Activated naive CD4-positive, alpha-beta T cell treated with anti-CD3 and anti-CD28 coated beads, Interleukin-2, amount 10 ng/mL, durations not matched to agents 7 days and 5 days (primary cell): ENCODE measurements around the gene DHRSX.

Experiments
- CTCF ChIA-PET: fragments of 350-600 bp; sonication (Branson Sonifier 250); formaldehyde crosslinking; loops from one replicate; lab custom pipeline; 2021; ENCODE audit warnings: antibody characterized with exemption; lab: Charles Lee
- DNase-seq: peaks from one replicate; pipeline ENCODE4 v3.0.0-alpha.2; 2020
- H3K27ac Mint-ChIP-seq: one replicate; pipeline ENCODE4 v1.8.0; 2021; ENCODE audit warnings: mild to moderate bottlenecking, moderate library complexity, mixed read lengths
- H3K27me3 Mint-ChIP-seq: one replicate; pipeline ENCODE4 v1.8.0; 2021; ENCODE audit warnings: mild to moderate bottlenecking, mixed read lengths
- H3K36me3 Mint-ChIP-seq: one replicate; pipeline ENCODE4 v1.8.0; 2021; ENCODE audit warnings: mixed read lengths
- H3K4me1 Mint-ChIP-seq: one replicate; pipeline ENCODE4 v1.8.0; 2021; ENCODE audit warnings: mixed read lengths
- H3K4me3 Mint-ChIP-seq: one replicate; pipeline ENCODE4 v1.8.0; 2021; ENCODE audit warnings: mild to moderate bottlenecking, moderate library complexity, mixed read lengths
- H3K9me3 Mint-ChIP-seq: one replicate; pipeline ENCODE4 v1.8.0; 2021; ENCODE audit warnings: mixed read lengths

Gene DHRSX

GRCh38 chrX:2452317-2452784 is 48.4 kb downstream of the DHRSX start:
- no peaks in the 10 kb centered on the region for H3K4me1 Mint-ChIP-seq
- no peak for DNase-seq
- H3K36me3 Mint-ChIP-seq = peaks cover 8% of the 10 kb centered on the region
- no peak overlapping the region for H3K4me3 Mint-ChIP-seq
- no peak overlapping the region for H3K27ac Mint-ChIP-seq
- H3K9me3 Mint-ChIP-seq = peaks cover 4% of the 10 kb centered on the region
- no peaks in the 10 kb centered on the region for H3K27me3 Mint-ChIP-seq
- CTCF ChIA-PET = no interaction called here

GRCh38 chrX:2451501-2452316 is 49.1 kb downstream of the DHRSX start:
- no peaks in the 10 kb centered on the region for H3K4me1 Mint-ChIP-seq

GRCh38 chrX:2450681-2451080 is 50.1 kb downstream of the DHRSX start:
- CTCF ChIA-PET = no interaction called here
- Mint-ChIP-seq H3K4me3 (no peak overlapping the region), H3K9me3 (peaks cover 12% of the 10 kb centered on the region), H3K4me1 (no peaks in the 10 kb centered on the region), H3K27me3 (no peaks in the 10 kb centered on the region), H3K27ac (no peak overlapping the region), H3K36me3 (peaks cover 12% of the 10 kb centered on the region)
- no peak for DNase-seq

More at GRCh38 chrX:2451501-2452316, 49.1 kb downstream of the DHRSX start:
- CTCF ChIA-PET = no interaction called here
- Mint-ChIP-seq H3K27ac (no peak overlapping the region), H3K27me3 (no peaks in the 10 kb centered on the region), H3K4me3 (no peak overlapping the region), H3K36me3 (peaks cover 12% of the 10 kb centered on the region), H3K9me3 (peaks cover 9% of the 10 kb centered on the region)
- DNase-seq = no peak

GRCh38 chrX:2449135-2449886 is 51.5 kb downstream of the DHRSX start:
- Mint-ChIP-seq H3K9me3 (peaks cover 12% of the 10 kb centered on the region), H3K27me3 (no peaks in the 10 kb centered on the region), H3K4me3 (no peak overlapping the region), H3K4me1 (no peaks in the 10 kb centered on the region), H3K27ac (no peak overlapping the region), H3K36me3 (peaks cover 12% of the 10 kb centered on the region)
- DNase-seq = no peak
- CTCF ChIA-PET = no interaction called here

GRCh38 chrX:2447484-2447883 is 53.3 kb downstream of the DHRSX start:
- DNase-seq = no peak
- no peaks in the 10 kb centered on the region for H3K27me3 Mint-ChIP-seq
- no peak overlapping the region for H3K27ac Mint-ChIP-seq
- H3K4me3 Mint-ChIP-seq = no peak overlapping the region
- H3K36me3 Mint-ChIP-seq = peaks cover 8% of the 10 kb centered on the region
- CTCF ChIA-PET = no interaction called here
- H3K9me3 Mint-ChIP-seq = peaks cover 12% of the 10 kb centered on the region
- no peaks in the 10 kb centered on the region for H3K4me1 Mint-ChIP-seq

GRCh38 chrX:2446815-2447214 is 54.0 kb downstream of the DHRSX start:
- H3K9me3 Mint-ChIP-seq = peaks cover 12% of the 10 kb centered on the region
- CTCF ChIA-PET = no interaction called here
- peaks cover 7% of the 10 kb centered on the region for H3K36me3 Mint-ChIP-seq
- peaks cover 2% of the 10 kb centered on the region for H3K4me1 Mint-ChIP-seq
- no peak overlapping the region for H3K27ac Mint-ChIP-seq
- H3K4me3 Mint-ChIP-seq = no peak overlapping the region
- H3K27me3 Mint-ChIP-seq = no peaks in the 10 kb centered on the region
- DNase-seq = no peak

GRCh38 chrX:2445662-2446623 is 54.8 kb downstream of the DHRSX start:
- Mint-ChIP-seq H3K4me1 (peaks cover 2% of the 10 kb centered on the region), H3K36me3 (peaks cover 8% of the 10 kb centered on the region), H3K4me3 (no peak overlapping the region), H3K27ac (no peak overlapping the region), H3K27me3 (no peaks in the 10 kb centered on the region), H3K9me3 (peaks cover 12% of the 10 kb centered on the region)
- DNase-seq = no peak
- CTCF ChIA-PET = no interaction called here

GRCh38 chrX:2442694-2443093 is 58.1 kb downstream of the DHRSX start:
- Mint-ChIP-seq H3K36me3 (peaks cover 19% of the 10 kb centered on the region), H3K4me1 (peaks cover 2% of the 10 kb centered on the region), H3K4me3 (no peak overlapping the region), H3K27me3 (no peaks in the 10 kb centered on the region), H3K9me3 (peaks cover 11% of the 10 kb centered on the region), H3K27ac (no peak overlapping the region)
- no peak for DNase-seq
- CTCF ChIA-PET = no interaction called here

- Mint-ChIP-seq H3K27ac (no peak overlapping the region), H3K9me3 (peaks cover under 1% of the 10 kb centered on the region), H3K4me1 (peaks cover 2% of the 10 kb centered on the region), H3K27me3 (no peaks in the 10 kb centered on the region), H3K36me3 (peaks cover 15% of the 10 kb centered on the region), H3K4me3 (no peak overlapping the region)
- CTCF ChIA-PET = no interaction called here
- DNase-seq = no peak
Observed at GRCh38 chrX:2441466-2441865, 59.3 kb downstream of the DHRSX start.

- peaks cover 2% of the 10 kb centered on the region for H3K4me1 Mint-ChIP-seq
- H3K27me3 Mint-ChIP-seq = no peaks in the 10 kb centered on the region
- H3K9me3 Mint-ChIP-seq = no peaks in the 10 kb centered on the region
- H3K27ac Mint-ChIP-seq = no peak overlapping the region
- DNase-seq = no peak
- CTCF ChIA-PET = no interaction called here
- H3K36me3 Mint-ChIP-seq = peaks cover 15% of the 10 kb centered on the region
- no peak overlapping the region for H3K4me3 Mint-ChIP-seq
Observed at GRCh38 chrX:2439613-2440012, 61.2 kb downstream of the DHRSX start.

- Mint-ChIP-seq H3K4me1 (no peaks in the 10 kb centered on the region), H3K36me3 (peaks cover 12% of the 10 kb centered on the region), H3K9me3 (no peaks in the 10 kb centered on the region), H3K27me3 (no peaks in the 10 kb centered on the region), H3K4me3 (no peak overlapping the region), H3K27ac (no peak overlapping the region)
- CTCF ChIA-PET = no interaction called here
- no peak for DNase-seq
Observed at GRCh38 chrX:2435465-2435864, 65.3 kb downstream of the DHRSX start.

- no peaks in the 10 kb centered on the region for H3K27me3 Mint-ChIP-seq
- CTCF ChIA-PET = no interaction called here
- no peak for DNase-seq
- H3K4me1 Mint-ChIP-seq = no peaks in the 10 kb centered on the region
- H3K36me3 Mint-ChIP-seq = peaks cover 7% of the 10 kb centered on the region
- no peak overlapping the region for H3K27ac Mint-ChIP-seq
- no peak overlapping the region for H3K4me3 Mint-ChIP-seq
- H3K9me3 Mint-ChIP-seq = no peaks in the 10 kb centered on the region
Observed at GRCh38 chrX:2434270-2435163, 66.3 kb downstream of the DHRSX start.

- no peaks in the 10 kb centered on the region for H3K4me1 Mint-ChIP-seq
- CTCF ChIA-PET = no interaction called here
- DNase-seq = no peak
- H3K27me3 Mint-ChIP-seq = no peaks in the 10 kb centered on the region
- peaks cover 8% of the 10 kb centered on the region for H3K9me3 Mint-ChIP-seq
- H3K36me3 Mint-ChIP-seq = peaks cover 8% of the 10 kb centered on the region
- H3K4me3 Mint-ChIP-seq = no peak overlapping the region
- H3K27ac Mint-ChIP-seq = no peak overlapping the region
Observed at GRCh38 chrX:2432298-2432863, 68.4 kb downstream of the DHRSX start.
